Transverse colon (tissue), 4 donors: Measurements from ENCODE around the gene GLMN.

Experiments
- CTCF ChIP-seq, 5 experiments: fragments of 200-600 bp in 3 of 5; fragments of 450-650 bp in 2 of 5; sonication (generic) in 3 of 5; IDR thresholded peaks; 1 replicate in 2 of 5; 2 replicates in 3 of 5; pipeline ENCODE4 v1.5.1; 2016 to 2017; ENCODE audit warnings: antibody characterized with exemption in 5 of 5, inconsistent platforms in 3 of 5, mild to moderate bottlenecking in 2 of 5, moderate library complexity in 1 of 5
- POLR2A ChIP-seq: fragments of 450-650 bp; IDR thresholded peaks from one replicate; pipeline ENCODE4 v1.6.1; 2016; ENCODE audit warnings: antibody characterized with exemption, mild to moderate bottlenecking, moderate library complexity
- POLR2AphosphoS5 ChIP-seq, 3 donors: sonication (generic); formaldehyde crosslinking; IDR thresholded peaks; one replicate each; pipeline ENCODE4 v1.6.1; 2016; ENCODE audit warnings: antibody characterized with exemption in 3 of 3

- TF ChIP-seq CTCF (IDR thresholded peaks at IDR 0.05) (peak; percentile 29 to 57 (median 51)), POLR2A (no peak), POLR2AphosphoS5 (IDR thresholded peaks at IDR 0.05) (no peak)
These were observed 11.4 kb upstream of the GLMN start for GRCh38 chr1:92310185-92310597.
